ENCODE measurements around the gene ZNF518B. TPM values are rescaled to one million over a fixed set of nuclear protein-coding genes. Genes with fewer than 3 reads are reported as not detected.

ZNF518B gene
- total RNA-seq, 4 donors from 2014 or later, result 3.8 to 37.2 (median 14.5) TPM

DNA sequence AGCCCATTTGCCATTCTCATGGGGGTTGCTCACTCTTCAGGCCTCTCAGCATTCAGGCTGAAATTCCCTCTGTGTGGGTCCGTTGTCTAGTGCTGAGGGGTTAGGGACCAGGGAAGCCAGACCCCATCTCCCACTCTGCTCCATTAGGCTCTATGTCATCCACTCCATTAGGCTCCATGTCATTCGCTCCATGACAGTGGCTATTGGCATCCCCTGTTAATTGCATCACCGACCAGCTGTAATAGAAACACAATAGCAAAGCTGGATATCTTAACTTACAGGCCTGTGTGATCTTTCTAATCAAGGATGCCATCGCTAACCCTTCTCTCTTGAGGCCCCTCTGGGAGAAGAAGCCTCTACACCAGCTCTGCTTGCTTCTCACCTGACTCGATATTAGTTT, 25.7 kb upstream of the ZNF518B start:
- 62 to 72% methylated on average over 3 to 5 of the region's 5 CpGs for WGBS, 2 donors
- intact Hi-C loops (cut with DNase I), result no loop called here
- no peak for TF ChIP-seq POLR2A (IDR thresholded peaks at IDR 0.05)
- TF ChIP-seq, protein P1, sequence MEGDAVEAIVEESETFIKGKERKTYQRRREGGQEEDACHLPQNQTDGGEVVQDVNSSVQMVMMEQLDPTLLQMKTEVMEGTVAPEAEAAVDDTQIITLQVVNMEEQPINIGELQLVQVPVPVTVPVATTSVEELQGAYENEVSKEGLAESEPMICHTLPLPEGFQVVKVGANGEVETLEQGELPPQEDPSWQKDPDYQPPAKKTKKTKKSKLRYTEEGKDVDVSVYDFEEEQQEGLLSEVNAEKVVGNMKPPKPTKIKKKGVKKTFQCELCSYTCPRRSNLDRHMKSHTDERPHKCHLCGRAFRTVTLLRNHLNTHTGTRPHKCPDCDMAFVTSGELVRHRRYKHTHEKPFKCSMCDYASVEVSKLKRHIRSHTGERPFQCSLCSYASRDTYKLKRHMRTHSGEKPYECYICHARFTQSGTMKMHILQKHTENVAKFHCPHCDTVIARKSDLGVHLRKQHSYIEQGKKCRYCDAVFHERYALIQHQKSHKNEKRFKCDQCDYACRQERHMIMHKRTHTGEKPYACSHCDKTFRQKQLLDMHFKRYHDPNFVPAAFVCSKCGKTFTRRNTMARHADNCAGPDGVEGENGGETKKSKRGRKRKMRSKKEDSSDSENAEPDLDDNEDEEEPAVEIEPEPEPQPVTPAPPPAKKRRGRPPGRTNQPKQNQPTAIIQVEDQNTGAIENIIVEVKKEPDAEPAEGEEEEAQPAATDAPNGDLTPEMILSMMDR (IDR thresholded peaks at IDR 0.05), result no peak
- no peaks in the 10 kb centered on the region for H3K36me3 ChIP-seq
- no peak overlapping the region for H3K4me3 ChIP-seq
- no peaks in the 10 kb centered on the region for H3K9me3 ChIP-seq
- no peak for DNase-seq
- H3K27ac ChIP-seq, result no peak overlapping the region
- peaks cover 0 to 7% (median 0%) of the 10 kb centered on the region in 4 donors for H3K27me3 ChIP-seq
- no peaks in the 10 kb centered on the region for H3K4me1 ChIP-seq

DNA sequence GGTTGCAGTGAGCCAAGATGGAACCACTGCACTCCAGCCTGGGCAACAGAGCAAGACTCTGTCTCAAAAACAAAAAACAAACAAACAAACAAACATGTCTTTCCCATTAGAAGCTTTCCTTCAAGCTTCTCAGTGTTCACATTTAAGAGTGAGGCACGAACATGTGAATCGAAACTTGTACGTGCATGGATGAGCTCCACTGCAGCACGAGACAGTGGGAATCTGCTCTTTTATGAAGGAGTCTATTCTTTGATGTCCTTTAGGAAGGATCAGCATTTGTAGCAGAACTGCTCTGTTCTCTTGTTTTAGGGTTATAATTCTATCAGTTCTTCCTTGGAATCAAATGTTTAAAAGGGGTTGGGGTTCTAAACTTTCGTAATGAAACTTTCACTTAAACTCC, 23.4 kb upstream of the ZNF518B start:
- 72 to 78% methylated on average over 5 of the region's 5 CpGs for WGBS, 2 donors
- DNase-seq, result no peak
- Histone ChIP-seq H3K4me3 (no peak overlapping the region), H3K9me3 (no peaks in the 10 kb centered on the region), H3K4me1 (no peaks in the 10 kb centered on the region), H3K27me3 (no peaks in the 10 kb centered on the region), H3K36me3 (no peaks in the 10 kb centered on the region), H3K27ac (no peak overlapping the region)
- TF ChIP-seq, protein P1 (IDR thresholded peaks at IDR 0.05), result no peak
- no peak for TF ChIP-seq POLR2A (IDR thresholded peaks at IDR 0.05)
- intact Hi-C loops (cut with DNase I), result no loop called here

DNA sequence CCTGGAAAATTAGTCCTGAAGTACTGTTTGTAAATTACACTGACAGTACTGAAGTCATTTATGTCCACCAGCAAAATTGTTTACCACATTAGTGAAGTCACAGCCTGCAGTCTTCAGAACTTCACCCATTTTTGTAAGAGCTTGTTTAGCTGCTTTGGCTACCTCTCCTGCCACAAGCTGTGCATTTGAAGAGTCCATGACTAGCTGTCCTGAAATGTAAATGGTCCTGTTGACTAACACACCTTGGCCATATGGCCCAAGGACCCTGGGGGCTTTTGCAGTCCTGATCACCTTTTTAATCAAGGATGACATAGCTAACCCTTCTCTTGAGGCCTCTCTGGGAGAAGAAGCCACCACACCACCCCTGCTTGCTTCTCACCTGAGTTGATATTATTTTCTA, 21.4 kb upstream of the ZNF518B start:
- intact Hi-C loops (cut with DNase I), result no loop called here
- H3K9me3 ChIP-seq, result no peaks in the 10 kb centered on the region
- no peak overlapping the region for H3K27ac ChIP-seq

DNA sequence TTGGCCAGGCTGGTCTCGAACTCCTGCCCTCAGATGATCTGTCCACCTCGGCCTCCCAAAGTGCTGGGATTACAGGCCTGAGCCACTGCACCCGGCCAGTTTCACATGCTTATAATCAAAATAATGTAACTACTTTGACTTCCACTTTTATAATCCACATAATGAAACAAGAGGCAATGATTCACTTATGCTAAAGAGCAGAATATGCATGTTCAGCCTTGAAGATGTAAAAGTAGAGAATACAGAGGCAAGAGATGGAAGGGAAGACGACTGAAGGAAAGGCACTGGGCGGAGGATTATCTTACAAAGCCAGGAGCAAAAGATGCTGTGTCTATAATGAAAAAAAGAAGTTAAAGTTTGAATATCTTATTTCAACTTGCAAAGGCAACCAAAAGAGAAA, 13.3 kb upstream of the ZNF518B start:
- H3K4me1 ChIP-seq, result no peaks in the 10 kb centered on the region
- no peak overlapping the region for H3K4me3 ChIP-seq
- H3K27ac ChIP-seq, result no peak overlapping the region
- peaks cover 0 to 6% (median 0%) of the 10 kb centered on the region in 4 donors for H3K27me3 ChIP-seq
- DNase-seq, result no peak
- no peaks in the 10 kb centered on the region for H3K9me3 ChIP-seq
- H3K36me3 ChIP-seq, result no peaks in the 10 kb centered on the region
- intact Hi-C loops (cut with DNase I), result no loop called here
- TF ChIP-seq, protein P1 (IDR thresholded peaks at IDR 0.05), result no peak
- no peak for TF ChIP-seq POLR2A (IDR thresholded peaks at IDR 0.05)
- 71 to 85% methylated on average over 3 to 5 of the region's 5 CpGs for WGBS, 2 donors

More for the DNA sequence above, 21.4 kb upstream of the ZNF518B start:
- Histone ChIP-seq H3K4me1 (no peaks in the 10 kb centered on the region), H3K4me3 (no peak overlapping the region), H3K27me3 (no peaks in the 10 kb centered on the region), H3K36me3 (no peaks in the 10 kb centered on the region)
- TF ChIP-seq, protein P1 (IDR thresholded peaks at IDR 0.05), result no peak
- TF ChIP-seq POLR2A (IDR thresholded peaks at IDR 0.05), result no peak
- no peak for DNase-seq

DNA sequence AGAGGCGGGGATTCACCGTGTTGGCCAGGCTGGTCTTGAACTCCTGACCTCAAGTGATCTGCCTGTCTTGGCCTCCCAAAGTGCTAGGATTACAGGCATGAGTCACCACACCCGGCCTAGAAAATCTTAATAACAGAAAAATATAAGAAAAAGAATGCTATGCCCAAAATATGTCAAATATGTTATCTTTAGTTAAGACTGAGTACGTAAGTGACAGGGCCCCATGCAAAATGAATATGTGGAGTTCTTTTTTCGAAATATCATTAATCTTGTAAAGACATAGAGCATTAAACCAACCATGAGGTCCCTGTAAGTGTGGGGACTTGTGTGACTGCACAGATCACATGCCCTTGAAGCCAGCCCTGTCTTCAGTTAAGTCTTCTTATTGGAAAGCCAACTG, 8.9 kb upstream of the ZNF518B start:
- H3K9me3 ChIP-seq, result no peaks in the 10 kb centered on the region
- TF ChIP-seq POLR2A (IDR thresholded peaks at IDR 0.05), result no peak
- TF ChIP-seq, protein P1 (IDR thresholded peaks at IDR 0.05), result no peak
- no peak overlapping the region for H3K27ac ChIP-seq
- WGBS, 2 donors, result 73 to 78% methylated on average over 5 of the region's 5 CpGs
- no peak overlapping the region for H3K4me3 ChIP-seq
- peaks cover 0 to 45% (median 4%) of the 10 kb centered on the region in 4 donors for H3K27me3 ChIP-seq
- H3K36me3 ChIP-seq, result no peaks in the 10 kb centered on the region
- DNase-seq, result no peak
- H3K4me1 ChIP-seq, result peaks cover under 1 to 9% (median 3%) of the 10 kb centered on the region in 3 donors
- intact Hi-C loops (cut with DNase I), result no loop called here

Measured in esophagus squamous epithelium (tissue), 5 donors.